Measurements from ENCODE around the gene ANKRD22. TPM values are rescaled to one million over a fixed set of nuclear protein-coding genes. Genes with fewer than 3 reads are reported as not detected.

Gene ANKRD22
- total and polyA plus RNA-seq, 4 donors: 0.38 to 1.0 (median 0.43) TPM

DNA sequence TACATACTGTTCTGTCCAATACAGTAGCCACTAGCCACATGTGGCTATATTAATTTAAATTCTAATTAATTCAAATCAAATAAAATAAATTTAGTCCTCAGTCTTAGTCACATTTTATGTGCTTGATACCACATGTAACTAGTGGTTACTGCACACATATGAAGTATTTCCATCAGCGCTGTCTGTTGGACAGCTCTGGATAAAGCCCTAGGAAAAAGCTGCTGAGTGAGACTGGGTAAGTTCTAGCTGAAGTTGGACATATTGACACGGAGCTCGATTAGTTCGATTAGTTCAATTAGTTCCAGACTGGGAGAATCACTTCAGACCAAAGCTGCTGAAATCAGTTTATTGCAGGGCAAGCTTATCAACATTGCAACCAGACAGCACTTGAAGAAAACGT lies 64.2 kb downstream of the ANKRD22 start:
- H3K4me1 ChIP-seq (ENCODE audit: control insufficient read depth in 4 of 4, insufficient read depth in 4 of 4, low read length in 3 of 4): peaks cover under 1 to 2% (median 1%) of the 10 kb centered on the region in 4 donors
- H3K27me3 ChIP-seq (ENCODE audit: control insufficient read depth in 4 of 4, insufficient read depth in 4 of 4, low read length in 3 of 4): peaks cover 0 to 2% (median 0%) of the 10 kb centered on the region in 4 donors
- no peak for TF ChIP-seq JUND (IDR thresholded peaks at IDR 0.05)
- no peak for TF ChIP-seq HNF4A (conservative IDR thresholded peaks at IDR 0.05)
- no peak for TF ChIP-seq GABPA (IDR thresholded peaks at IDR 0.05 in 1 of 2, conservative IDR thresholded peaks at IDR 0.05 in 1 of 2)
- no peak for TF ChIP-seq TAF1 (conservative IDR thresholded peaks at IDR 0.05)
- TF ChIP-seq, protein P1, sequence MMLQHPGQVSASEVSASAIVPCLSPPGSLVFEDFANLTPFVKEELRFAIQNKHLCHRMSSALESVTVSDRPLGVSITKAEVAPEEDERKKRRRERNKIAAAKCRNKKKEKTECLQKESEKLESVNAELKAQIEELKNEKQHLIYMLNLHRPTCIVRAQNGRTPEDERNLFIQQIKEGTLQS (IDR thresholded peaks at IDR 0.05): no peak
- TF ChIP-seq, protein P2, sequence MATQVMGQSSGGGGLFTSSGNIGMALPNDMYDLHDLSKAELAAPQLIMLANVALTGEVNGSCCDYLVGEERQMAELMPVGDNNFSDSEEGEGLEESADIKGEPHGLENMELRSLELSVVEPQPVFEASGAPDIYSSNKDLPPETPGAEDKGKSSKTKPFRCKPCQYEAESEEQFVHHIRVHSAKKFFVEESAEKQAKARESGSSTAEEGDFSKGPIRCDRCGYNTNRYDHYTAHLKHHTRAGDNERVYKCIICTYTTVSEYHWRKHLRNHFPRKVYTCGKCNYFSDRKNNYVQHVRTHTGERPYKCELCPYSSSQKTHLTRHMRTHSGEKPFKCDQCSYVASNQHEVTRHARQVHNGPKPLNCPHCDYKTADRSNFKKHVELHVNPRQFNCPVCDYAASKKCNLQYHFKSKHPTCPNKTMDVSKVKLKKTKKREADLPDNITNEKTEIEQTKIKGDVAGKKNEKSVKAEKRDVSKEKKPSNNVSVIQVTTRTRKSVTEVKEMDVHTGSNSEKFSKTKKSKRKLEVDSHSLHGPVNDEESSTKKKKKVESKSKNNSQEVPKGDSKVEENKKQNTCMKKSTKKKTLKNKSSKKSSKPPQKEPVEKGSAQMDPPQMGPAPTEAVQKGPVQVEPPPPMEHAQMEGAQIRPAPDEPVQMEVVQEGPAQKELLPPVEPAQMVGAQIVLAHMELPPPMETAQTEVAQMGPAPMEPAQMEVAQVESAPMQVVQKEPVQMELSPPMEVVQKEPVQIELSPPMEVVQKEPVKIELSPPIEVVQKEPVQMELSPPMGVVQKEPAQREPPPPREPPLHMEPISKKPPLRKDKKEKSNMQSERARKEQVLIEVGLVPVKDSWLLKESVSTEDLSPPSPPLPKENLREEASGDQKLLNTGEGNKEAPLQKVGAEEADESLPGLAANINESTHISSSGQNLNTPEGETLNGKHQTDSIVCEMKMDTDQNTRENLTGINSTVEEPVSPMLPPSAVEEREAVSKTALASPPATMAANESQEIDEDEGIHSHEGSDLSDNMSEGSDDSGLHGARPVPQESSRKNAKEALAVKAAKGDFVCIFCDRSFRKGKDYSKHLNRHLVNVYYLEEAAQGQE (IDR thresholded peaks at IDR 0.05): no peak
- TF ChIP-seq, protein P3, sequence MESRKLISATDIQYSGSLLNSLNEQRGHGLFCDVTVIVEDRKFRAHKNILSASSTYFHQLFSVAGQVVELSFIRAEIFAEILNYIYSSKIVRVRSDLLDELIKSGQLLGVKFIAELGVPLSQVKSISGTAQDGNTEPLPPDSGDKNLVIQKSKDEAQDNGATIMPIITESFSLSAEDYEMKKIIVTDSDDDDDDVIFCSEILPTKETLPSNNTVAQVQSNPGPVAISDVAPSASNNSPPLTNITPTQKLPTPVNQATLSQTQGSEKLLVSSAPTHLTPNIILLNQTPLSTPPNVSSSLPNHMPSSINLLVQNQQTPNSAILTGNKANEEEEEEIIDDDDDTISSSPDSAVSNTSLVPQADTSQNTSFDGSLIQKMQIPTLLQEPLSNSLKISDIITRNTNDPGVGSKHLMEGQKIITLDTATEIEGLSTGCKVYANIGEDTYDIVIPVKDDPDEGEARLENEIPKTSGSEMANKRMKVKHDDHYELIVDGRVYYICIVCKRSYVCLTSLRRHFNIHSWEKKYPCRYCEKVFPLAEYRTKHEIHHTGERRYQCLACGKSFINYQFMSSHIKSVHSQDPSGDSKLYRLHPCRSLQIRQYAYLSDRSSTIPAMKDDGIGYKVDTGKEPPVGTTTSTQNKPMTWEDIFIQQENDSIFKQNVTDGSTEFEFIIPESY (IDR thresholded peaks at IDR 0.05): no peak
- no peak for TF ChIP-seq SP1 (IDR thresholded peaks at IDR 0.05)
- TF ChIP-seq EGR1 (IDR thresholded peaks at IDR 0.05; ENCODE audit: low read depth in 2 of 2): no peak
- no peak for TF ChIP-seq YY1 (IDR thresholded peaks at IDR 0.05)
- TF ChIP-seq NR2F2 (IDR thresholded peaks at IDR 0.05): no peak
- TF ChIP-seq, protein P4, sequence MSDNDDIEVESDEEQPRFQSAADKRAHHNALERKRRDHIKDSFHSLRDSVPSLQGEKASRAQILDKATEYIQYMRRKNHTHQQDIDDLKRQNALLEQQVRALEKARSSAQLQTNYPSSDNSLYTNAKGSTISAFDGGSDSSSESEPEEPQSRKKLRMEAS (IDR thresholded peaks at IDR 0.05): no peak
- no peak for TF ChIP-seq FOXA1 (IDR thresholded peaks at IDR 0.05)
- no peak for TF ChIP-seq FOXA2 (IDR thresholded peaks at IDR 0.05)
- TF ChIP-seq HNF4G (IDR thresholded peaks at IDR 0.05): no peak
- TF ChIP-seq RAD21 (IDR thresholded peaks at IDR 0.05): no peak
- no peak for TF ChIP-seq RXRA (IDR thresholded peaks at IDR 0.05)
- TF ChIP-seq, protein P5, sequence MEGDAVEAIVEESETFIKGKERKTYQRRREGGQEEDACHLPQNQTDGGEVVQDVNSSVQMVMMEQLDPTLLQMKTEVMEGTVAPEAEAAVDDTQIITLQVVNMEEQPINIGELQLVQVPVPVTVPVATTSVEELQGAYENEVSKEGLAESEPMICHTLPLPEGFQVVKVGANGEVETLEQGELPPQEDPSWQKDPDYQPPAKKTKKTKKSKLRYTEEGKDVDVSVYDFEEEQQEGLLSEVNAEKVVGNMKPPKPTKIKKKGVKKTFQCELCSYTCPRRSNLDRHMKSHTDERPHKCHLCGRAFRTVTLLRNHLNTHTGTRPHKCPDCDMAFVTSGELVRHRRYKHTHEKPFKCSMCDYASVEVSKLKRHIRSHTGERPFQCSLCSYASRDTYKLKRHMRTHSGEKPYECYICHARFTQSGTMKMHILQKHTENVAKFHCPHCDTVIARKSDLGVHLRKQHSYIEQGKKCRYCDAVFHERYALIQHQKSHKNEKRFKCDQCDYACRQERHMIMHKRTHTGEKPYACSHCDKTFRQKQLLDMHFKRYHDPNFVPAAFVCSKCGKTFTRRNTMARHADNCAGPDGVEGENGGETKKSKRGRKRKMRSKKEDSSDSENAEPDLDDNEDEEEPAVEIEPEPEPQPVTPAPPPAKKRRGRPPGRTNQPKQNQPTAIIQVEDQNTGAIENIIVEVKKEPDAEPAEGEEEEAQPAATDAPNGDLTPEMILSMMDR (IDR thresholded peaks at IDR 0.05; ENCODE audit: low read depth, low read length, missing input control): no peak
- H3K9me3 ChIP-seq (ENCODE audit: control insufficient read depth in 4 of 4, low read length in 3 of 4): no peaks in the 10 kb centered on the region
- H3K36me3 ChIP-seq (ENCODE audit: control insufficient read depth in 4 of 4, insufficient read depth in 3 of 4, low read depth in 1 of 4, low read length in 3 of 4): no peaks in the 10 kb centered on the region
- H3K4me3 ChIP-seq (ENCODE audit: low read depth in 1 of 3, low read length in 3 of 3): no peak overlapping the region
- H3K27ac ChIP-seq (ENCODE audit: low read depth in 1 of 2, low read length in 2 of 2): no peak overlapping the region
- WGBS: 84% methylated on average over 5 of the region's 5 CpGs
- H3K9ac ChIP-seq (ENCODE audit: low read depth in 1 of 2, low read length in 2 of 2): no peak overlapping the region
- DNase-seq (ENCODE audit: low spot score): no peak

All from liver (tissue), 9 donors.